HepG2 (cell line): Measurements from ENCODE around the gene TJAP1. TPM values are rescaled to one million over a fixed set of nuclear protein-coding genes. Genes with fewer than 3 reads are reported as not detected.

ENCODE experiments used
- ATAC-seq: fragments of 200-7000 bp; cut with Tn5 transposase; 3 replicates; pipeline ENCODE4 v1.9.1; 2020; ENCODE audit warnings: mild to moderate bottlenecking, moderate library complexity
- BruUV-seq: library from RNA; stranded (reverse); fragments of 400-500 nt; replicated peaks from 2 replicates; lab custom pipeline; 2021; lab: Mats Ljungman, UMichigan
- CTCF ChIA-PET: fragments of 300-600 bp; formaldehyde crosslinking; extraction: SDS; loops from one replicate; lab custom pipeline; 2021; ENCODE audit warnings: low total read pairs, inconsistent platforms, low intra/inter-chr PET ratio; lab: Yijun Ruan, JAX
- POLR2A ChIA-PET: fragments of 350-600 bp; sonication (Branson Sonifier 250); formaldehyde crosslinking; loops from one replicate; lab custom pipeline; 2020; ENCODE audit warnings: antibody characterized with exemption, inconsistent platforms; lab: Yijun Ruan, JAX
- DNase-seq: peaks from one replicate; pipeline ENCODE4 v3.0.0-alpha.2; 2015; ENCODE audit warnings: low spot score
- FAIRE-seq: peaks from 3 replicates; lab custom pipeline; 2011; peaks lifted over from hg19 to GRCh38; lab: Jason Lieb, UNC
- H2AFZ ChIP-seq: one replicate; pipeline ENCODE4 v1.6.1; 2011; ENCODE audit warnings: low read length, inconsistent platforms
- H3K27ac ChIP-seq: fragments of 300-600 bp; 3 replicates; pipeline ENCODE4 v1.8.0; 2011; ENCODE audit warnings: mixed run types, mild to moderate bottlenecking, mixed read lengths, low read length, inconsistent platforms; ENCODE audit not compliant: insufficient read depth; ENCODE audit errors: extremely low read length
- H3K27me3 ChIP-seq, 2 experiments: fragments of 200-600 bp in 1 of 2; 2 replicates in 1 of 2; 3 replicates in 1 of 2; pipeline versions ENCODE4 v1.6.0 to v1.8.0; 2011; ENCODE audit warnings: low read length in 2 of 2, mild to moderate bottlenecking in 2 of 2, moderate library complexity in 2 of 2, inconsistent platforms in 1 of 2; ENCODE audit not compliant: insufficient read depth in 2 of 2, control insufficient read depth in 1 of 2
- H3K36me3 ChIP-seq, 2 experiments: fragments of 200-600 bp in 1 of 2; replicated peaks in 1 of 2; 2 replicates in 1 of 2; 3 replicates in 1 of 2; pipeline versions ENCODE4 v1.5.1 to v1.8.0; 2011; ENCODE audit warnings: low read length in 2 of 2, inconsistent platforms in 1 of 2; ENCODE audit not compliant: insufficient read depth in 2 of 2, control insufficient read depth in 1 of 2
- H3K4me1 ChIP-seq: 2 replicates; pipeline ENCODE4 v1.5.1; 2012; ENCODE audit warnings: low read length, inconsistent platforms; ENCODE audit not compliant: insufficient read depth
- H3K4me2 ChIP-seq: 2 replicates; pipeline ENCODE4 v1.6.0; 2011; ENCODE audit warnings: low read depth, low read length, inconsistent platforms
- H3K4me3 ChIP-seq, 3 experiments: fragments of 200-600 bp in 1 of 3; sonication (generic), shearing (Covaris generic) in 1 of 3; replicated peaks in 1 of 3; 2 replicates each; pipeline ENCODE4 v1.5.1; 2011 to 2016; ENCODE audit warnings: low read length in 3 of 3, inconsistent platforms in 2 of 3, low read depth in 2 of 3, mild to moderate bottlenecking in 2 of 3, control low read depth in 1 of 3, mixed read lengths in 1 of 3; ENCODE audit not compliant: insufficient read depth in 1 of 3
- H3K79me2 ChIP-seq: one replicate; pipeline ENCODE4 v1.6.1; 2011; ENCODE audit warnings: low read length, inconsistent platforms; ENCODE audit not compliant: insufficient read depth
- H3K9ac ChIP-seq: 2 replicates; pipeline ENCODE4 v1.6.0; 2011; ENCODE audit warnings: mild to moderate bottlenecking, low read depth, low read length, inconsistent platforms; ENCODE audit not compliant: insufficient read depth
- H3K9me3 ChIP-seq: 2 replicates; pipeline ENCODE4 v1.5.1; 2012; ENCODE audit warnings: mild to moderate bottlenecking, low read length
- H4K20me1 ChIP-seq: 2 replicates; pipeline ENCODE4 v1.6.0; 2011; ENCODE audit warnings: inconsistent platforms, mild to moderate bottlenecking, low read length, moderate library complexity; ENCODE audit not compliant: insufficient read depth
- IRX3 ChIP-seq: sonication (generic); formaldehyde crosslinking; IDR thresholded peaks from 2 replicates; pipeline ENCODE4 v1.8.1; 2023; ENCODE audit warnings: mild to moderate bottlenecking, low read depth, missing genetic modification reagents, borderline replicate concordance
- SNAI1 ChIP-seq: sonication (generic); formaldehyde crosslinking; IDR thresholded peaks from 2 replicates; pipeline ENCODE4 v1.5.0; 2020; ENCODE audit warnings: mild to moderate bottlenecking, missing genetic modification reagents, borderline replicate concordance
- SRSF4 ChIP-seq: fragments of 200-400 bp; formaldehyde crosslinking; IDR thresholded peaks from one replicate; pipeline ENCODE4 v1.6.1; 2018; ENCODE audit warnings: mild to moderate bottlenecking, low read depth, low read length, moderate library complexity; ENCODE audit not compliant: poor library complexity, severe bottlenecking
- ZBTB7A ChIP-seq: sonication (generic); formaldehyde crosslinking; IDR thresholded peaks from 2 replicates; pipeline ENCODE4 v1.8.0; 2022; ENCODE audit warnings: mild to moderate bottlenecking, missing genetic modification reagents
- ZMYM3 ChIP-seq: sonication (generic); formaldehyde crosslinking; IDR thresholded peaks from 2 replicates; pipeline ENCODE4 v1.5.1; 2020; ENCODE audit warnings: mild to moderate bottlenecking, missing genetic modification reagents
- ZNF362 ChIP-seq: sonication (generic); formaldehyde crosslinking; IDR thresholded peaks from 2 replicates; pipeline ENCODE4 v1.4.0; 2020; ENCODE audit warnings: missing genetic modification reagents, mild to moderate bottlenecking, borderline replicate concordance
- ZNF451 ChIP-seq: sonication (generic); formaldehyde crosslinking; IDR thresholded peaks from 2 replicates; pipeline ENCODE4 v1.5.0; 2020; ENCODE audit warnings: mild to moderate bottlenecking, missing genetic modification reagents
- WGBS: methylation state at CpG from one replicate; pipeline ENCODE4 v1.1.6; 2017; ENCODE audit warnings: low lambda C conversion rate; 5-methylcytosine and 5-hydroxymethylcytosine counted together
- in situ Hi-C: cut with HindIII; loops from 2 replicates; pipeline ENCODE4 v1.10.0; 2017; ENCODE audit warnings: low pct_unique_long_range_greater_than_20kb; ENCODE audit not compliant: extremely low pct_ligation_motif_present
- intact Hi-C: fragments of 100-400 bp; cut with micrococcal nuclease; formaldehyde crosslinking; loops from one replicate; pipeline ENCODE4 v1.10.0; 2022; ENCODE audit not compliant: unreplicated experiment
- polyA plus RNA-seq, 8 experiments: library from polyadenylated mRNA; depleted of rRNA in 3 of 8; stranded (reverse) in 7 of 8; unstranded in 1 of 8; fragments of >200 nt; fragmentation: Illumina TruSeq in 4 of 8; extraction: Trizol in 4 of 8; gene quantifications; 2 replicates each; pipeline versions ENCODE4 v1.2.1 to v1.2.3, GENCODE V29; 2011 to 2016; ENCODE audit warnings: low read depth in 4 of 8, missing spikeins in 1 of 8, mixed read lengths in 1 of 8; ENCODE audit not compliant: insufficient read depth in 1 of 8
- total RNA-seq, 5 experiments: library from RNA; depleted of rRNA; stranded (reverse); fragments of >200 nt; fragmentation: Illumina TruSeq; extraction: Trizol; gene quantifications; 2 replicates each; pipeline ENCODE4 v1.2.3, GENCODE V29; 2016; ENCODE audit warnings: low read depth in 1 of 5

TJAP1 gene
- total and polyA plus RNA-seq, 2 of the 13 experiments (the other 11 are each of a cell fraction or from before 2014, with no cell fraction given): 15.7 to 41.6 TPM

GRCh38 chr6:43447604-43448003 lies 29.8 kb upstream of the TJAP1 start (continued):
- TF ChIP-seq ZNF451 (CRISPR knock-in tag): no peak

- Histone ChIP-seq H2AFZ (no peak overlapping the region), H3K9ac (no peak overlapping the region), H3K4me3 (no peak overlapping the region), H3K9me3 (no peaks in the 10 kb centered on the region), H3K27ac (no peak overlapping the region), H4K20me1 (no peaks in the 10 kb centered on the region), H3K4me1 (0 out of 2 replicates have a peak, but pooled peaks cover under 1% of the 10 kb centered on the region), H3K4me2 (no peak overlapping the region), H3K79me2 (no peaks in the 10 kb centered on the region), H3K36me3 (peaks cover 26 to 43% of the 10 kb centered on the region in 2 experiments), H3K27me3 (no peaks in the 10 kb centered on the region)
- intact Hi-C loops (no loop called here), in situ Hi-C loops (no loop called here)
- no peak for FAIRE-seq
- BruUV-seq: no TSS peak
- no peak for ATAC-seq
- no peak for DNase-seq
- TF ChIP-seq ZNF362 (CRISPR knock-in tag) (no peak), IRX3 (CRISPR knock-in tag) (no peak), ZBTB7A (CRISPR knock-in tag) (no peak), ZMYM3 (CRISPR knock-in tag) (no peak), SNAI1 (CRISPR knock-in tag) (no peak), SRSF4 (no peak)
- ChIA-PET POLR2A (interaction anchor here (1.7 to 2.6 kb wide), 2 partner anchors 12 to 22 kb away, joined by 4 to 8 read pairs; partner anchors contain the start of gene ABCC10), CTCF (no interaction called here)
- 95% methylated on average over 4 of the region's 4 CpGs for WGBS
These were observed 28.5 kb upstream of the TJAP1 start for GRCh38 chr6:43448916-43449315.
